Heart right ventricle (tissue), 16 donors: ENCODE measurements around the gene CRYBB1. TPM values are rescaled to one million over a fixed set of nuclear protein-coding genes. Genes with fewer than 3 reads are reported as not detected.
A peak's percentile ranks its signal among the peaks of the same experiment; 100 is the strongest.

Source experiments
- ATAC-seq, 8 donors: fragments of 200-7000 bp; cut with Tn5 transposase; one replicate each; pipeline ENCODE4 v1.9.1; 2020; ENCODE audit warnings: mild to moderate bottlenecking in 8 of 8, moderate library complexity in 8 of 8, moderate number of reproducible peaks in 1 of 8
- DNase-seq, 2 donors: peaks; one replicate each; pipeline ENCODE4 v3.0.0-alpha.2; 2020
- H3K27ac ChIP-seq, 10 donors: fragments of 200-600 bp; sonication (generic) in 2 of 10; one replicate each; pipeline versions ENCODE4 v1.5.0 to v1.8.0; 2020 to 2022; ENCODE audit warnings: mild to moderate bottlenecking in 3 of 10
- H3K27me3 ChIP-seq, 7 donors: fragments of 200-600 bp; one replicate each; pipeline ENCODE4 v1.8.0; 2021 to 2022; ENCODE audit warnings: mild to moderate bottlenecking in 2 of 7
- H3K36me3 ChIP-seq, 9 donors: fragments of 200-600 bp; sonication (generic) in 1 of 9; one replicate each; pipeline versions ENCODE4 v1.5.0 to v1.8.0; 2020 to 2022; ENCODE audit warnings: mild to moderate bottlenecking in 2 of 9
- H3K4me1 ChIP-seq, 9 donors: fragments of 200-600 bp; sonication (generic) in 1 of 9; one replicate each; pipeline versions ENCODE4 v1.5.0 to v1.8.0; 2020 to 2022; ENCODE audit warnings: mild to moderate bottlenecking in 4 of 9
- H3K4me3 ChIP-seq, 10 donors: fragments of 200-600 bp; sonication (generic) in 2 of 10; one replicate each; pipeline versions ENCODE4 v1.5.0 to v1.8.0; 2020 to 2022; ENCODE audit warnings: mild to moderate bottlenecking in 7 of 10, moderate library complexity in 2 of 10
- H3K9me3 ChIP-seq, 11 donors: fragments of 200-600 bp in 10 of 11; sonication (generic) in 2 of 11; one replicate each; pipeline versions ENCODE4 v1.5.0 to v1.8.0; 2013 to 2022; ENCODE audit warnings: mild to moderate bottlenecking in 2 of 11, control low read depth in 1 of 11, moderate library complexity in 1 of 11
- CTCF ChIP-seq, 9 donors: fragments of 200-600 bp; sonication (generic) in 2 of 9; IDR thresholded peaks; one replicate each; pipeline versions ENCODE4 v1.5.0 to v1.8.0; 2021 to 2022; ENCODE audit warnings: antibody characterized with exemption in 9 of 9, mild to moderate bottlenecking in 5 of 9, moderate library complexity in 1 of 9
- WGBS, 2 donors: extraction: QIAGEN DNeasy Blood & Tissue Kit; methylation state at CpG; one replicate each; pipeline ENCODE4 v1.1.7; 2013; ENCODE audit warnings: inconsistent platforms in 1 of 2; 5-methylcytosine and 5-hydroxymethylcytosine counted together
- intact Hi-C, 10 donors: fragments of 100-400 bp; cut with DNase I; formaldehyde crosslinking; loops; one replicate each; pipeline versions ENCODE4 v1.11.1 to v1.14.2; 2022
- polyA plus RNA-seq, 2 donors: library from polyadenylated mRNA; stranded (reverse); fragments of 200-250 nt; gene quantifications; one replicate each; pipeline ENCODE4 v1.2.3, GENCODE V29; 2013
- total RNA-seq, 10 donors: library from RNA; stranded (reverse); fragmentation: NEBNext Ultra II Directional in 3 of 10; extraction: Animal tissue kit (Norgen Biotek cat#: 25700) in 3 of 10; gene quantifications; one replicate each; pipeline versions ENCODE4 v1.2.1 to v1.2.4, GENCODE V29; 2021 to 2023
- donor health status: Arrhythmogenic right ventricular cardiomyopathy.
- donor health status: ischemic (EF 13 %, LVEDD 7.1; RV severe dilation, severe dysfunction).
- donor health status: healthy with polysubstance abuse.
- donor health status: DM: no; HTN: yes; CAD: no.
- donor health status: DM: no; HTN: no; CAD: no.
- donor health status: ischemic (EF 25% LVEDD 6.9; RV normal size, moderate dysfunction).
- donor health status: ischemic (EF 25% LVEDD 5.7; RV mildly dilated, moderate dysfunction).
- donor health status: healthy.
- donor health status: DM: yes; HTN: yes; CAD: no.
- donor health status: Ischemic cardiomyopathy.
- donor health status: ischemic (EF 35%, LVEDD 5.7; RV mildly dilated, moderate dysfunction).
- donor health status: nonischemic (EF 11% LVEDD 7.7; RV severe dilation, severe dysfunction).
- donor health status: DM: yes; HTN: yes; CAD: no.
- donor health status: PGD.
- donor health status: ischemic (EF 29% LVEDD 5.4; RV normal size, mild dysfunction).
- donor health status: nonischemic (EF 23%, LVEDD 6.1; RV moderate dilation, normal function).

Gene CRYBB1
- total and polyA plus RNA-seq, 12 donors, result 0.24 to 2.5 (median 0.56) TPM; not detected in 3

GRCh38 chr22:26587991-26588613, 29.7 kb downstream of the CRYBB1 start:
- intact Hi-C loops, result loop anchor here in 8 of 10 donors (2.0 to 10.0 kb wide), 7 partner anchors 36 to 103 kb away; partner anchors contain the start of gene TFIP11 (in 5 of the 8)
- H3K4me3 ChIP-seq, result peak overlapping the region in 3 of 10 donors; percentile 92 to 98 (median 97)

DNA sequence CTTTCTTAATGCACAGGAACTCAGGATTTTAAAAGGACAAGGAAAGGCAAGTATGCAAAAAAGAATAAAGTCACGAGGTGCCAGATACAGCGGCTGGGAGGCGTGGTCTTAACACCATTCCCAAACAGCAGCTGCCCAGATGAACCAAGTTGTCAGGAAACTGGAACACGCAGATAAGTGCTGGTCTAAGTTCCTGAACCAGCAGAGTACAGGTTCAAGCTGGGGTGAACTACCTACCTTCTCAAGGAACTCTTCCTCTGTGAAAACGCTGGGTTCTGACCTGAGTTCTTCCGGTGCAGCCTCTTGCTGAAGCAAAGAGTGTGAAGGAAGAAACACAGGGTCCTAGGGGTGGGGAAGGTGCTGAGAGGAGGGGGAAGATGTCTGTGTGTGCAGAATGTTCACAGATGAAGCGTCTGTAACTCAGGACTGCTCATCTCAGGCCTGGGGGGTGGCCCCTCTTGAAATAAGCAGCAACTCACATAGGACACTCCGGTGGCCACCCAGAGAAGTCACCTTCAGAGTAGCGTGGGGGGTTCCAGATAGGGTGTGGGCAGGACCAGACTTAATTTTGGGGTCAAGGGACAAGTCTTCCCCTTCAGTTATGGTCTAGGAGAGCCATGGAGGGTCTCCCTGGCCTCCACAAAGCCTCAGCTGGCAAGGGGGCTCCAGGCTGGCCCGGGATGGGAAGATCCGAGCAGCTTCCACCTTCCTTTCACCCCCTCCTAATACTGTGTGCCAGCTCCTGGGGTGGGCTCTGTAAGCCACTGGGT, 31.1 kb downstream of the CRYBB1 start:
- Histone ChIP-seq H3K4me1 (peaks cover 4 to 60% (median 51%) of the 10 kb centered on the region in 9 donors), H3K27ac (peak overlapping the region in 6 of 10 donors; percentile 0 to 58 (median 33)), H3K36me3 (peaks cover 0 to 16% (median 0%) of the 10 kb centered on the region in 9 donors), H3K27me3 (no peaks in the 10 kb centered on the region), H3K9me3 (peaks cover 0 to 5% (median 0%) of the 10 kb centered on the region in 11 donors), H3K4me3 (peak overlapping the region in 1 of 10 donors; percentile 5)
- peak in 2 of 8 donors; percentile 4 to 15 for ATAC-seq
- no peak for DNase-seq
- 60 to 64% methylated on average over 11 of the region's 11 CpGs for WGBS, 2 donors
- intact Hi-C loops, result loop anchor here in 8 of 10 donors (5.0 to 10.0 kb wide), 6 partner anchors 34 to 84 kb away; partner anchors contain the start of gene TFIP11 (in 5 of the 8)
- TF ChIP-seq CTCF (IDR thresholded peaks at IDR 0.05), result no peak

More at GRCh38 chr22:26587991-26588613, 29.7 kb downstream of the CRYBB1 start:
- DNase-seq (no peak), ATAC-seq (no peak)
- H3K36me3 ChIP-seq, result peaks cover 0 to 5% (median 0%) of the 10 kb centered on the region in 9 donors
- no peaks in the 10 kb centered on the region for H3K27me3 ChIP-seq
- TF ChIP-seq CTCF (IDR thresholded peaks at IDR 0.05), result no peak
- H3K27ac ChIP-seq, result peak overlapping the region in 3 of 10 donors; percentile 91 to 95 (median 91)
- peaks cover 0 to 5% (median 0%) of the 10 kb centered on the region in 11 donors for H3K9me3 ChIP-seq
- WGBS, 2 donors, result 94% methylated on average over 4 of the region's 4 CpGs
- peaks cover 4 to 74% (median 51%) of the 10 kb centered on the region in 9 donors for H3K4me1 ChIP-seq

GRCh38 chr22:26585104-26585790, 32.6 kb downstream of the CRYBB1 start:
- whole genome bisulfite sequencing, 2 donors, result 39% methylated on average over 11 of the region's 11 CpGs
- H3K4me1 ChIP-seq, result peaks cover 4 to 56% (median 46%) of the 10 kb centered on the region in 9 donors
- H3K9me3 ChIP-seq, result peaks cover 0 to 5% (median 0%) of the 10 kb centered on the region in 11 donors
- peak in 6 of 8 donors; percentile 33 to 68 (median 48) for ATAC-seq
- intact Hi-C loops, result loop anchor here in 8 of 10 donors (5.0 to 10.0 kb wide), 6 partner anchors 33 to 83 kb away; partner anchors contain the start of gene TFIP11 (in 5 of the 8)
- H3K27me3 ChIP-seq, result no peaks in the 10 kb centered on the region
- DNase-seq, result peak; percentile 66 to 81
- H3K27ac ChIP-seq, result peak overlapping the region in 7 of 10 donors; percentile 2 to 32 (median 20)
- H3K36me3 ChIP-seq, result peaks cover 0 to 23% (median 0%) of the 10 kb centered on the region in 9 donors
- no peak overlapping the region for H3K4me3 ChIP-seq
- peak in 5 of 9 donors; percentile 12 to 45 (median 32) for TF ChIP-seq CTCF (IDR thresholded peaks at IDR 0.05)
